Endothelial cell of umbilical vein (primary cell): ENCODE data around the gene RTN1. TPM values are rescaled to one million over a fixed set of nuclear protein-coding genes. Genes with fewer than 3 reads are reported as not detected.

Source experiments
- BruUV-seq: library from RNA; stranded (reverse); fragments of 400-500 nt; replicated peaks from 2 replicates; lab custom pipeline; 2021; lab: Mats Ljungman, UMichigan
- CTCF ChIA-PET: fragments of 300-600, 350-600 bp; sonication (Branson Sonifier 250); formaldehyde crosslinking; loops from one replicate; lab custom pipeline; 2021; ENCODE audit warnings: antibody characterized with exemption, inconsistent platforms; lab: Charles Lee
- POLR2A ChIA-PET: fragments of 300-600, 350-600 bp; sonication (Branson Sonifier 250); formaldehyde crosslinking; loops from one replicate; lab custom pipeline; 2021; ENCODE audit warnings: antibody characterized with exemption, inconsistent platforms; lab: Charles Lee
- DNase-seq: peaks from one replicate; pipeline ENCODE4 v3.0.0-alpha.2; 2011; ENCODE audit warnings: low read depth, low spot score
- FAIRE-seq: peaks from 2 replicates; lab custom pipeline; 2011; peaks lifted over from hg19 to GRCh38; lab: Jason Lieb, UNC
- H2AFZ ChIP-seq: 2 replicates; pipeline ENCODE4 v1.6.0; 2012; ENCODE audit warnings: low read depth, low read length, control low read depth, inconsistent platforms
- H3K27ac ChIP-seq: 2 replicates; pipeline ENCODE4 v1.5.1; 2011; ENCODE audit warnings: low read depth, mild to moderate bottlenecking, control low read depth, low read length, moderate library complexity; ENCODE audit not compliant: insufficient read depth
- H3K27me3 ChIP-seq, 2 experiments: 2 replicates each; pipeline versions ENCODE4 v1.6.0 to v1.6.1; 2011; ENCODE audit warnings: low read length in 2 of 2, mixed read lengths in 1 of 2; ENCODE audit not compliant: control insufficient read depth in 2 of 2, insufficient read depth in 2 of 2
- H3K36me3 ChIP-seq, 2 experiments: 2 replicates in 1 of 2; 3 replicates in 1 of 2; pipeline ENCODE4 v1.5.1; 2011; ENCODE audit warnings: low read length in 2 of 2, mild to moderate bottlenecking in 1 of 2, moderate library complexity in 1 of 2; ENCODE audit not compliant: control insufficient read depth in 2 of 2, insufficient read depth in 2 of 2; ENCODE audit errors: extremely low read depth in 1 of 2
- H3K4me1 ChIP-seq: 3 replicates; pipeline ENCODE4 v1.5.1; 2011; ENCODE audit warnings: mild to moderate bottlenecking, low read length; ENCODE audit not compliant: control insufficient read depth, insufficient read depth; ENCODE audit errors: extremely low read depth
- H3K4me2 ChIP-seq: 2 replicates; pipeline ENCODE4 v1.6.1; 2011; ENCODE audit warnings: low read length, control low read depth, mixed read lengths; ENCODE audit not compliant: insufficient read depth
- H3K4me3 ChIP-seq, 3 experiments: fragments of 200-600 bp in 1 of 3; sonication (generic), shearing (Covaris generic) in 1 of 3; replicated peaks in 1 of 3; 2 replicates each; pipeline ENCODE4 v1.5.1; 2011 to 2016; ENCODE audit warnings: control low read depth in 3 of 3, low read length in 3 of 3, mild to moderate bottlenecking in 2 of 3, inconsistent platforms in 1 of 3, low read depth in 1 of 3, moderate library complexity in 1 of 3; ENCODE audit not compliant: insufficient read depth in 1 of 3
- H3K79me2 ChIP-seq: 2 replicates; pipeline ENCODE4 v1.6.0; 2012; ENCODE audit warnings: low read length, inconsistent platforms; ENCODE audit not compliant: control insufficient read depth, insufficient read depth
- H3K9ac ChIP-seq: replicated peaks from 2 replicates; pipeline ENCODE3; 2011; ENCODE audit warnings: low read length, control low read depth; ENCODE audit not compliant: insufficient read depth; ENCODE audit errors: extremely low read depth
- H3K9me1 ChIP-seq: replicated peaks from 3 replicates; pipeline ENCODE4 v1.6.0; 2011; ENCODE audit warnings: mild to moderate bottlenecking, low read length; ENCODE audit not compliant: control insufficient read depth, insufficient read depth; ENCODE audit errors: extremely low read depth
- H3K9me3 ChIP-seq: replicated peaks from 2 replicates; pipeline ENCODE4 v1.5.1; 2012; ENCODE audit warnings: low read length, inconsistent platforms; ENCODE audit not compliant: control insufficient read depth, insufficient read depth
- H4K20me1 ChIP-seq: replicated peaks from 2 replicates; pipeline ENCODE3; 2011; ENCODE audit warnings: mild to moderate bottlenecking, low read length; ENCODE audit not compliant: control insufficient read depth, insufficient read depth; ENCODE audit errors: extremely low read depth
- CTCF ChIP-seq, 2 donors: IDR thresholded peaks; 1 replicate in 1 of 2; 2 replicates in 1 of 2; pipeline ENCODE4 v1.5.1; 2011; ENCODE audit warnings: low read length in 2 of 2, mild to moderate bottlenecking in 2 of 2, moderate library complexity in 2 of 2, control low read depth in 1 of 2, inconsistent platforms in 1 of 2, low read depth in 1 of 2; ENCODE audit not compliant: insufficient read depth in 1 of 2; ENCODE audit errors: extremely low read depth in 1 of 2
- EZH2 ChIP-seq: IDR thresholded peaks from 2 replicates; pipeline ENCODE4 v1.6.1; 2012; ENCODE audit warnings: borderline replicate concordance, low read depth, mild to moderate bottlenecking, moderate library complexity, low read length, inconsistent platforms; ENCODE audit not compliant: severe bottlenecking
- FOS ChIP-seq: IDR thresholded peaks from 2 replicates; pipeline ENCODE4 v1.6.1; 2011; ENCODE audit warnings: mild to moderate bottlenecking, low read length, moderate library complexity, borderline replicate concordance; ENCODE audit not compliant: insufficient read depth
- GATA2 ChIP-seq: IDR thresholded peaks from 2 replicates; pipeline ENCODE4 v1.7.0; 2011; ENCODE audit warnings: low read depth, mild to moderate bottlenecking, moderate library complexity, mixed read lengths, low read length; ENCODE audit not compliant: insufficient read length, insufficient read depth
- JUN ChIP-seq: IDR thresholded peaks from 2 replicates; pipeline ENCODE4 v1.6.1; 2011; ENCODE audit warnings: borderline replicate concordance, low read depth; ENCODE audit not compliant: insufficient read length, insufficient read depth
- MAX ChIP-seq: IDR thresholded peaks from 2 replicates; pipeline ENCODE4 v1.6.1; 2011; ENCODE audit not compliant: insufficient read depth, insufficient read length
- MYC ChIP-seq: IDR thresholded peaks from one replicate; pipeline ENCODE4 v1.6.1; 2011; ENCODE audit warnings: mild to moderate bottlenecking, low read depth, low read length
- POLR2A ChIP-seq: IDR thresholded peaks from 2 replicates; pipeline ENCODE4 v1.6.1; 2012; ENCODE audit warnings: low read depth, mild to moderate bottlenecking, control low read depth, low read length
- POLR2AphosphoS5 ChIP-seq: IDR thresholded peaks from 2 replicates; pipeline ENCODE4 v1.6.1; 2012; ENCODE audit warnings: low read depth, mild to moderate bottlenecking, control low read depth, low read length, moderate library complexity; ENCODE audit not compliant: insufficient read depth
- dilution Hi-C: fragments of 300-500 bp; cut with MboI; formaldehyde crosslinking; loops from one replicate; pipeline ENCODE4 v1.15.0; 2019; ENCODE audit warnings: low sequenced_read_pairs; ENCODE audit not compliant: extremely low pct_ligation_motif_present
- intact Hi-C: fragments of 100-400 bp; cut with micrococcal nuclease; formaldehyde crosslinking; loops from one replicate; pipeline ENCODE4 v1.10.0; 2022
- polyA plus RNA-seq, 4 experiments: library from polyadenylated mRNA; depleted of rRNA in 3 of 4; stranded (reverse) in 3 of 4; unstranded in 1 of 4; fragments of >200 nt; gene quantifications; 2 replicates each; pipeline versions ENCODE4 v1.2.1 to v1.2.3, GENCODE V29; 2011 to 2012; ENCODE audit warnings: missing spikeins in 1 of 4
- total RNA-seq: library from RNA; stranded (reverse); gene quantifications from 2 replicates; pipeline ENCODE4 v1.2.3, GENCODE V29; 2021

RTN1 gene
- total and polyA plus RNA-seq, 2 donors (not counting 3 experiments of a cell fraction or from before 2014, with no cell fraction given): 0.10 to 0.29 TPM

- no peaks in the 10 kb centered on the region for H3K36me3 ChIP-seq
- H2AFZ ChIP-seq: no peak overlapping the region
- H3K79me2 ChIP-seq: no peaks in the 10 kb centered on the region
- H4K20me1 ChIP-seq: no peaks in the 10 kb centered on the region
- no peak for TF ChIP-seq POLR2A
- no peak for TF ChIP-seq POLR2AphosphoS5
- no peak for TF ChIP-seq CTCF (IDR thresholded peaks at IDR 0.05; ENCODE audit: extremely low read depth in 1 of 2, insufficient read depth in 1 of 2, low read depth in 1 of 2, low read length in 2 of 2)
- TF ChIP-seq MAX: no peak
- TF ChIP-seq GATA2: no peak
- no peak for TF ChIP-seq FOS
- TF ChIP-seq JUN: no peak
- no peak for TF ChIP-seq MYC
- TF ChIP-seq EZH2: no peak
- no peak overlapping the region for H3K4me2 ChIP-seq
- H3K4me3 ChIP-seq: no peak overlapping the region
- dilution Hi-C loops: no loop called here
- intact Hi-C loops: no loop called here
- FAIRE-seq: no peak
- DNase-seq: no peak
- H3K27ac ChIP-seq: no peak overlapping the region
- no peaks in the 10 kb centered on the region for H3K9me3 ChIP-seq
- CTCF ChIA-PET: interaction anchor here (1.3 kb wide), 1 partner anchor 46 kb away, joined by 3 read pairs; no protein-coding TSS in a partner anchor
- no TSS peak for BruUV-seq
- H3K27me3 ChIP-seq: peaks cover 2 to 7% of the 10 kb centered on the region in 2 experiments
- no peak overlapping the region for H3K9ac ChIP-seq
- H3K9me1 ChIP-seq: no peaks in the 10 kb centered on the region
- POLR2A ChIA-PET: no interaction called here
- no peaks in the 10 kb centered on the region for H3K4me1 ChIP-seq
Observed at GRCh38 chr14:59678352-59678751, 192.2 kb downstream of the RTN1 start.
